Endothelial cell of umbilical vein (primary cell): ENCODE measurements around the gene PSORS1C1. TPM values are rescaled to one million over a fixed set of nuclear protein-coding genes. Genes with fewer than 3 reads are reported as not detected.

ENCODE experiments used
- BruUV-seq: library from RNA; stranded (reverse); fragments of 400-500 nt; replicated peaks from 2 replicates; lab custom pipeline; 2021; lab: Mats Ljungman, UMichigan
- CTCF ChIA-PET: fragments of 300-600, 350-600 bp; sonication (Branson Sonifier 250); formaldehyde crosslinking; loops from one replicate; lab custom pipeline; 2021; ENCODE audit warnings: antibody characterized with exemption, inconsistent platforms; lab: Charles Lee
- POLR2A ChIA-PET: fragments of 300-600, 350-600 bp; sonication (Branson Sonifier 250); formaldehyde crosslinking; loops from one replicate; lab custom pipeline; 2021; ENCODE audit warnings: antibody characterized with exemption, inconsistent platforms; lab: Charles Lee
- DNase-seq: peaks from one replicate; pipeline ENCODE4 v3.0.0-alpha.2; 2011; ENCODE audit warnings: low read depth, low spot score
- FAIRE-seq: peaks from 2 replicates; lab custom pipeline; 2011; peaks lifted over from hg19 to GRCh38; lab: Jason Lieb, UNC
- H2AFZ ChIP-seq: 2 replicates; pipeline ENCODE4 v1.6.0; 2012; ENCODE audit warnings: low read depth, low read length, control low read depth, inconsistent platforms
- H3K27ac ChIP-seq: 2 replicates; pipeline ENCODE4 v1.5.1; 2011; ENCODE audit warnings: low read depth, mild to moderate bottlenecking, control low read depth, low read length, moderate library complexity; ENCODE audit not compliant: insufficient read depth
- H3K27me3 ChIP-seq, 2 experiments: 2 replicates each; pipeline versions ENCODE4 v1.6.0 to v1.6.1; 2011; ENCODE audit warnings: low read length in 2 of 2, mixed read lengths in 1 of 2; ENCODE audit not compliant: control insufficient read depth in 2 of 2, insufficient read depth in 2 of 2
- H3K36me3 ChIP-seq, 2 experiments: 2 replicates in 1 of 2; 3 replicates in 1 of 2; pipeline ENCODE4 v1.5.1; 2011; ENCODE audit warnings: low read length in 2 of 2, mild to moderate bottlenecking in 1 of 2, moderate library complexity in 1 of 2; ENCODE audit not compliant: control insufficient read depth in 2 of 2, insufficient read depth in 2 of 2; ENCODE audit errors: extremely low read depth in 1 of 2
- H3K4me1 ChIP-seq: 3 replicates; pipeline ENCODE4 v1.5.1; 2011; ENCODE audit warnings: mild to moderate bottlenecking, low read length; ENCODE audit not compliant: control insufficient read depth, insufficient read depth; ENCODE audit errors: extremely low read depth
- H3K4me2 ChIP-seq: 2 replicates; pipeline ENCODE4 v1.6.1; 2011; ENCODE audit warnings: low read length, control low read depth, mixed read lengths; ENCODE audit not compliant: insufficient read depth
- H3K4me3 ChIP-seq, 3 experiments: fragments of 200-600 bp in 1 of 3; sonication (generic), shearing (Covaris generic) in 1 of 3; replicated peaks in 1 of 3; 2 replicates each; pipeline ENCODE4 v1.5.1; 2011 to 2016; ENCODE audit warnings: control low read depth in 3 of 3, low read length in 3 of 3, mild to moderate bottlenecking in 2 of 3, inconsistent platforms in 1 of 3, low read depth in 1 of 3, moderate library complexity in 1 of 3; ENCODE audit not compliant: insufficient read depth in 1 of 3
- H3K79me2 ChIP-seq: 2 replicates; pipeline ENCODE4 v1.6.0; 2012; ENCODE audit warnings: low read length, inconsistent platforms; ENCODE audit not compliant: control insufficient read depth, insufficient read depth
- H3K9ac ChIP-seq: replicated peaks from 2 replicates; pipeline ENCODE3; 2011; ENCODE audit warnings: low read length, control low read depth; ENCODE audit not compliant: insufficient read depth; ENCODE audit errors: extremely low read depth
- H3K9me1 ChIP-seq: replicated peaks from 3 replicates; pipeline ENCODE4 v1.6.0; 2011; ENCODE audit warnings: mild to moderate bottlenecking, low read length; ENCODE audit not compliant: control insufficient read depth, insufficient read depth; ENCODE audit errors: extremely low read depth
- H3K9me3 ChIP-seq: replicated peaks from 2 replicates; pipeline ENCODE4 v1.5.1; 2012; ENCODE audit warnings: low read length, inconsistent platforms; ENCODE audit not compliant: control insufficient read depth, insufficient read depth
- H4K20me1 ChIP-seq: replicated peaks from 2 replicates; pipeline ENCODE3; 2011; ENCODE audit warnings: mild to moderate bottlenecking, low read length; ENCODE audit not compliant: control insufficient read depth, insufficient read depth; ENCODE audit errors: extremely low read depth
- CTCF ChIP-seq, 2 donors: IDR thresholded peaks; 1 replicate in 1 of 2; 2 replicates in 1 of 2; pipeline ENCODE4 v1.5.1; 2011; ENCODE audit warnings: low read length in 2 of 2, mild to moderate bottlenecking in 2 of 2, moderate library complexity in 2 of 2, control low read depth in 1 of 2, inconsistent platforms in 1 of 2, low read depth in 1 of 2; ENCODE audit not compliant: insufficient read depth in 1 of 2; ENCODE audit errors: extremely low read depth in 1 of 2
- EZH2 ChIP-seq: IDR thresholded peaks from 2 replicates; pipeline ENCODE4 v1.6.1; 2012; ENCODE audit warnings: borderline replicate concordance, low read depth, mild to moderate bottlenecking, moderate library complexity, low read length, inconsistent platforms; ENCODE audit not compliant: severe bottlenecking
- FOS ChIP-seq: IDR thresholded peaks from 2 replicates; pipeline ENCODE4 v1.6.1; 2011; ENCODE audit warnings: mild to moderate bottlenecking, low read length, moderate library complexity, borderline replicate concordance; ENCODE audit not compliant: insufficient read depth
- GATA2 ChIP-seq: IDR thresholded peaks from 2 replicates; pipeline ENCODE4 v1.7.0; 2011; ENCODE audit warnings: low read depth, mild to moderate bottlenecking, moderate library complexity, mixed read lengths, low read length; ENCODE audit not compliant: insufficient read length, insufficient read depth
- JUN ChIP-seq: IDR thresholded peaks from 2 replicates; pipeline ENCODE4 v1.6.1; 2011; ENCODE audit warnings: borderline replicate concordance, low read depth; ENCODE audit not compliant: insufficient read length, insufficient read depth
- MAX ChIP-seq: IDR thresholded peaks from 2 replicates; pipeline ENCODE4 v1.6.1; 2011; ENCODE audit not compliant: insufficient read depth, insufficient read length
- MYC ChIP-seq: IDR thresholded peaks from one replicate; pipeline ENCODE4 v1.6.1; 2011; ENCODE audit warnings: mild to moderate bottlenecking, low read depth, low read length
- POLR2A ChIP-seq: IDR thresholded peaks from 2 replicates; pipeline ENCODE4 v1.6.1; 2012; ENCODE audit warnings: low read depth, mild to moderate bottlenecking, control low read depth, low read length
- POLR2AphosphoS5 ChIP-seq: IDR thresholded peaks from 2 replicates; pipeline ENCODE4 v1.6.1; 2012; ENCODE audit warnings: low read depth, mild to moderate bottlenecking, control low read depth, low read length, moderate library complexity; ENCODE audit not compliant: insufficient read depth
- dilution Hi-C: fragments of 300-500 bp; cut with MboI; formaldehyde crosslinking; loops from one replicate; pipeline ENCODE4 v1.15.0; 2019; ENCODE audit warnings: low sequenced_read_pairs; ENCODE audit not compliant: extremely low pct_ligation_motif_present
- intact Hi-C: fragments of 100-400 bp; cut with micrococcal nuclease; formaldehyde crosslinking; loops from one replicate; pipeline ENCODE4 v1.10.0; 2022
- polyA plus RNA-seq, 4 experiments: library from polyadenylated mRNA; depleted of rRNA in 3 of 4; stranded (reverse) in 3 of 4; unstranded in 1 of 4; fragments of >200 nt; gene quantifications; 2 replicates each; pipeline versions ENCODE4 v1.2.1 to v1.2.3, GENCODE V29; 2011 to 2012; ENCODE audit warnings: missing spikeins in 1 of 4
- total RNA-seq: library from RNA; stranded (reverse); gene quantifications from 2 replicates; pipeline ENCODE4 v1.2.3, GENCODE V29; 2021

Gene PSORS1C1
- total and polyA plus RNA-seq, 2 donors (not counting 3 experiments of a cell fraction or from before 2014, with no cell fraction given), result 1.1 to 13.2 TPM

DNA sequence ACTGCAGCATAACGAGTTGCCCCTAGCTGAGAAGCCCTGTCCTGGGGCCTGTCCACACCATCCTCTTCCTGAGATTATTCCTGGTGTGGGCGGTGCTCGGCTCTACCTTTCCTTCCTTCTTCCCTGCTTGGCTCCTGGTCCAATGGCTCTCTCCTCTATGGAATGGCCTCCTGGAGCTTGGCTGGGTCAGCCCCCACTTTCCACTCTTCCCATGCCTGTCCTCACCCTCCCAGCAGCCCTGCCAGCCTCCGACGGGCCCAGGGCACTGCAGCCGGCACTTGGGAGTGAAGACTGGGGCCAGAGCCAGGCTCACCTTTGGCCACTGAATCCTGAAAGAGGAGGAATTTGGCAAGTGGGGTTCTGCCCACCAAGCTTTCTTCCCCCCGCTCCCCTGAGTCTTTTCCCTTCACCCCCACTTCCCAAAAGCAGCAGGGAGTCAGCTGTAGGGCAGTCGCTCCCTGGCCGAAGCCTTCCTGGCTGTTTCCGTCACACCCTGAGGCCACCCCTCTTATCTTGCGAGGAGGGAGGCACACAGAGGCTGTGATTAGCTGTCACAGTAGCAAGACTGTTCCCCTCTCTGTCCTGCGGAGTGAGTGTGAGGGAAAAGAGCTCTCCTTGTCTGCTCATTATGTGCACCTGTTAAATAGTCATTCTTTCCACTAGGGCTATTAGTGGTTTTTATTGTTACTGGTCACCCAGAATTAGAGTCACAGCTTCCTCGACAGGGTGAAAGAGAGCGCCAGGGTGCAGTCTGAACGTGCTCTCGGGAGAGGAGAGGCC lies 12.0 kb downstream of the PSORS1C1 start:
- Histone ChIP-seq H3K27ac (no peak overlapping the region), H3K36me3 (no peaks in the 10 kb centered on the region), H3K4me2 (no peak overlapping the region), H3K4me3 (no peak overlapping the region), H3K79me2 (no peaks in the 10 kb centered on the region), H3K9ac (no peak overlapping the region), H3K9me3 (no peaks in the 10 kb centered on the region), H4K20me1 (no peaks in the 10 kb centered on the region), H2AFZ (no peak overlapping the region), H3K9me1 (no peaks in the 10 kb centered on the region), H3K27me3 (peaks cover 3 to 6% of the 10 kb centered on the region in 2 experiments), H3K4me1 (peaks cover 36% of the 10 kb centered on the region)
- intact Hi-C loops (loop anchor here (5.0 kb wide), 1 partner anchor 299 kb away; no protein-coding TSS in a partner anchor), dilution Hi-C loops (no loop called here)
- TF ChIP-seq EZH2 (no peak), MAX (no peak), POLR2A (no peak), POLR2AphosphoS5 (no peak), GATA2 (no peak)
- ChIA-PET POLR2A (interaction anchor here (0.6 kb wide), 1 partner anchor 39 kb away, joined by 3 read pairs; no protein-coding TSS in a partner anchor), CTCF (interaction anchor here (0.9 to 10.6 kb wide), 17 partner anchors 11 to 310 kb away, joined by 3 to 71 read pairs (median 4); partner anchors contain the start of genes PSORS1C1 and VARS2)
- FAIRE-seq (no peak), DNase-seq (peak; percentile 14)
- no TSS peak for BruUV-seq

DNA sequence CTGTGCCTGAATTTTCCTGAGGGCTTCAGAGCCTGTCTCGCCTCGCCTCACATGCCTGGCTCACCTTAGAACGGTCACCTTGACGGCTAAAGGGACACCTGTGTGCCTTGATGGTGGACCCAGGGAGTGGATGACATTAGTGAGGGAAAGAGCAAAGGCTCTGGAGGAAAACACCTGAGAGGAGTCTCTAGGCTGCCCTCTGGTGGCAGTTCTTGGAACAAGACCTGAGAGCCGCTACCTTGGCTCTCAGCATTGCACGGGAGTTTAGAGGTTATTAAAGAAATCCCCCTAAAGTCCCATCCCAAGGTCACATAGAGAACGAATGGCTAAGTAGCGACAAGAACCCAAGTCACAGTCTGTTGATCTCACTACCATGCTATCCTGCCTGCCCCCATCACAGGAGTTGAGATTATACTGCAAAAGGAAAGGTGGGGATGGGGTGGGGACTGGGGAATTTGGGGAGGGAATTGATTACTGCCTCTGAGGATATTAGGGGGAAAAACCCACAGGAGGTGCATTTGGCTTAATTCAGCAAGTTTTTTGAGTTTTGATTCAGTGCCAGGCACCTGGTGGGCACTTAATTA lies 13.6 kb downstream of the PSORS1C1 start:
- dilution Hi-C loops (no loop called here), intact Hi-C loops (loop anchor here (1.0 to 5.0 kb wide), 4 partner anchors 33 to 301 kb away; no protein-coding TSS in a partner anchor)
- Histone ChIP-seq H3K4me2 (no peak overlapping the region), H3K4me3 (no peak overlapping the region), H2AFZ (no peak overlapping the region), H3K9me3 (no peaks in the 10 kb centered on the region), H3K4me1 (peaks cover 23% of the 10 kb centered on the region), H3K9ac (no peak overlapping the region), H3K36me3 (no peaks in the 10 kb centered on the region), H3K79me2 (no peaks in the 10 kb centered on the region), H3K27me3 (peaks cover 3 to 6% of the 10 kb centered on the region in 2 experiments), H3K27ac (no peak overlapping the region), H3K9me1 (no peaks in the 10 kb centered on the region), H4K20me1 (no peaks in the 10 kb centered on the region)
- BruUV-seq, result no TSS peak
- ChIA-PET CTCF (interaction anchor here (0.7 to 10.6 kb wide), 16 partner anchors 9 to 299 kb away, joined by 3 to 71 read pairs (median 8); partner anchors contain the start of genes PSORS1C1 and VARS2), POLR2A (no interaction called here)
- TF ChIP-seq POLR2AphosphoS5 (no peak), FOS (no peak), MAX (no peak), CTCF (IDR thresholded peaks at IDR 0.05; ENCODE audit: extremely low read depth in 1 of 2, insufficient read depth in 1 of 2, low read depth in 1 of 2, low read length in 2 of 2) (peak; percentile 80 to 89), JUN (no peak), MYC (no peak)
- FAIRE-seq (peak; percentile 94), DNase-seq (peak; percentile 47)
